Measurements from ENCODE around the gene GATD1. TPM values are rescaled to one million over a fixed set of nuclear protein-coding genes. Genes with fewer than 3 reads are reported as not detected.

GATD1 gene
- total RNA-seq, 6 experiments from 2014 or later: 61.0 to 72.7 (median 68.1) TPM

GRCh38 chr11:802693-803466 lies 25.6 kb upstream of the GATD1 start:
- Mint-ChIP-seq H3K4me3 (no peak overlapping the region; the same call in 1 of the 2 replicates), H3K27ac (no peak overlapping the region), H3K9me3 (no peaks in the 10 kb centered on the region), H3K36me3 (ENCODE audit: low read depth) (no peaks in the 10 kb centered on the region; the same call in 1 of the 2 replicates), H3K4me1 (ENCODE audit: low read depth) (peaks cover 10% of the 10 kb centered on the region), H3K27me3 (ENCODE audit: insufficient read depth) (peaks cover 2% of the 10 kb centered on the region; the same call in 1 of the 2 replicates)
- no peak for DNase-seq
- no peak for TF ChIP-seq CTCF (IDR thresholded peaks at IDR 0.05)

GRCh38 chr11:802018-802617 lies 24.8 kb upstream of the GATD1 start:
- Mint-ChIP-seq H3K36me3 (ENCODE audit: low read depth) (no peaks in the 10 kb centered on the region), H3K4me3 (no peak overlapping the region), H3K27me3 (ENCODE audit: insufficient read depth) (peaks cover 2% of the 10 kb centered on the region; the same call in 1 of the 2 replicates), H3K27ac (no peak overlapping the region), H3K9me3 (no peaks in the 10 kb centered on the region), H3K4me1 (ENCODE audit: low read depth) (peaks cover 6% of the 10 kb centered on the region; the same call in 1 of the 2 replicates)
- DNase-seq: no peak
- no peak for TF ChIP-seq CTCF (IDR thresholded peaks at IDR 0.05)

GRCh38 chr11:801097-801780 lies 24.0 kb upstream of the GATD1 start:
- no peaks in the 10 kb centered on the region for H3K9me3 Mint-ChIP-seq
- peaks cover 15% of the 10 kb centered on the region for H3K4me1 Mint-ChIP-seq (ENCODE audit: low read depth)
- no peak for DNase-seq
- H3K4me3 Mint-ChIP-seq: no peak overlapping the region
- H3K36me3 Mint-ChIP-seq (ENCODE audit: low read depth): no peaks in the 10 kb centered on the region
- no peak for TF ChIP-seq CTCF (IDR thresholded peaks at IDR 0.05)
- peaks cover 2% of the 10 kb centered on the region; the same call in 1 of the 2 replicates for H3K27me3 Mint-ChIP-seq (ENCODE audit: insufficient read depth)
- no peak overlapping the region for H3K27ac Mint-ChIP-seq

- no peaks in the 10 kb centered on the region for H3K9me3 Mint-ChIP-seq
- no peak for DNase-seq
- TF ChIP-seq CTCF (IDR thresholded peaks at IDR 0.05): no peak
- H3K4me1 Mint-ChIP-seq (ENCODE audit: low read depth): peaks cover 18% of the 10 kb centered on the region
- H3K4me3 Mint-ChIP-seq: no peak overlapping the region
- peaks cover 4% of the 10 kb centered on the region; the same call in 1 of the 2 replicates for H3K27me3 Mint-ChIP-seq (ENCODE audit: insufficient read depth)
- H3K27ac Mint-ChIP-seq: no peak overlapping the region
- H3K36me3 Mint-ChIP-seq (ENCODE audit: low read depth): no peaks in the 10 kb centered on the region
These were observed 23.2 kb upstream of the GATD1 start for GRCh38 chr11:800473-800872.

GRCh38 chr11:799641-800316 lies 22.5 kb upstream of the GATD1 start:
- peaks cover 4% of the 10 kb centered on the region; the same call in 1 of the 2 replicates for H3K27me3 Mint-ChIP-seq (ENCODE audit: insufficient read depth)
- no peak overlapping the region for H3K27ac Mint-ChIP-seq
- H3K4me3 Mint-ChIP-seq: no peak overlapping the region
- no peaks in the 10 kb centered on the region for H3K36me3 Mint-ChIP-seq (ENCODE audit: low read depth)
- H3K9me3 Mint-ChIP-seq: no peaks in the 10 kb centered on the region
- DNase-seq: no peak
- TF ChIP-seq CTCF (IDR thresholded peaks at IDR 0.05): no peak
- peaks cover 18% of the 10 kb centered on the region for H3K4me1 Mint-ChIP-seq (ENCODE audit: low read depth)

All from HFFc6 (cell line).